HT-29 (cell line): ENCODE measurements around the gene ARL16. TPM values are rescaled to one million over a fixed set of nuclear protein-coding genes. Genes with fewer than 3 reads are reported as not detected.

Source experiments
- DNase-seq: peaks from one replicate; pipeline ENCODE4 v3.0.0-alpha.2; 2015; ENCODE audit warnings: low spot score
- total RNA-seq: library from RNA; depleted of rRNA; stranded (reverse); fragments of >200 nt; shearing (Covaris generic); gene quantifications from 2 replicates; pipeline ENCODE4 v1.2.3, GENCODE V29; 2014

Gene ARL16
- total RNA-seq, 1 experiment from 2014 or later: 36.5 TPM

- no peak for DNase-seq
Observed at GRCh38 chr17:81696218-81696941, 12.8 kb upstream of the ARL16 start.

- no peak for DNase-seq
Observed at GRCh38 chr17:81695801-81696200, 12.2 kb upstream of the ARL16 start.

GRCh38 chr17:81695211-81695610 is 11.6 kb upstream of the ARL16 start:
- DNase-seq: no peak

GRCh38 chr17:81694810-81695209 is 11.2 kb upstream of the ARL16 start:
- no peak for DNase-seq

GRCh38 chr17:81693509-81694210 is 10.1 kb upstream of the ARL16 start:
- no peak for DNase-seq

GRCh38 chr17:81691608-81692007 is 8.0 kb upstream of the ARL16 start:
- DNase-seq: no peak

- no peak for DNase-seq
Observed at GRCh38 chr17:81691196-81691595, 7.6 kb upstream of the ARL16 start.

- no peak for DNase-seq
Observed at GRCh38 chr17:81690549-81690948, 7.0 kb upstream of the ARL16 start.

GRCh38 chr17:81690066-81690465 is 6.5 kb upstream of the ARL16 start:
- DNase-seq: no peak

GRCh38 chr17:81688616-81689015 is 5.0 kb upstream of the ARL16 start:
- DNase-seq: no peak

GRCh38 chr17:81687770-81688541 is 4.4 kb upstream of the ARL16 start:
- no peak for DNase-seq

- DNase-seq: no peak
Observed at GRCh38 chr17:81686614-81687013, 3.0 kb upstream of the ARL16 start.

GRCh38 chr17:81685108-81685507 is 1.5 kb upstream of the ARL16 start:
- peak; percentile 29 for DNase-seq

GRCh38 chr17:81684442-81684911 is 880 bp upstream of the ARL16 start:
- DNase-seq: no peak

- no peak for DNase-seq
Observed at GRCh38 chr17:81683208-81683583, 401 bp downstream of the ARL16 start.

GRCh38 chr17:81682565-81683207 is 911 bp downstream of the ARL16 start:
- no peak for DNase-seq

- no peak for DNase-seq
Observed at GRCh38 chr17:81681672-81682071, 1.9 kb downstream of the ARL16 start.

- no peak for DNase-seq
Observed at GRCh38 chr17:81680150-81680549, 3.4 kb downstream of the ARL16 start.

- DNase-seq: no peak
Observed at GRCh38 chr17:81676906-81677305, 6.7 kb downstream of the ARL16 start.

- DNase-seq: peak; percentile 33
Observed at GRCh38 chr17:81675515-81676221, 7.9 kb downstream of the ARL16 start.

- DNase-seq: no peak
Observed at GRCh38 chr17:81673561-81674258, 9.9 kb downstream of the ARL16 start.
